ENCODE data around the gene TMEM120B.
A peak's percentile ranks its signal among the peaks of the same experiment; 100 is the strongest.

The TMEM120B gene

GRCh38 chr12:121719926-121720414 is 7.4 kb downstream of the TMEM120B start:
- TF ChIP-seq CTCF (IDR thresholded peaks at IDR 0.05; ENCODE audit: low read length, missing control alignments) = no peak
- peak; percentile 84 for DNase-seq (ENCODE audit: low read depth)
- H3K4me3 ChIP-seq (replicated peaks; ENCODE audit: low read depth, low read length) = no peak overlapping the region

GRCh38 chr12:121720762-121721161 is 8.2 kb downstream of the TMEM120B start:
- DNase-seq (ENCODE audit: low read depth) = no peak
- no peak for TF ChIP-seq CTCF (IDR thresholded peaks at IDR 0.05; ENCODE audit: low read length, missing control alignments)
- no peak overlapping the region for H3K4me3 ChIP-seq (replicated peaks; ENCODE audit: low read depth, low read length)

GRCh38 chr12:121722511-121722910 is 10.0 kb downstream of the TMEM120B start:
- DNase-seq (ENCODE audit: low read depth) = no peak
- no peak overlapping the region for H3K4me3 ChIP-seq (replicated peaks; ENCODE audit: low read depth, low read length)
- no peak for TF ChIP-seq CTCF (IDR thresholded peaks at IDR 0.05; ENCODE audit: low read length, missing control alignments)

- no peak overlapping the region for H3K4me3 ChIP-seq (replicated peaks; ENCODE audit: low read depth, low read length)
- TF ChIP-seq CTCF (IDR thresholded peaks at IDR 0.05; ENCODE audit: low read length, missing control alignments) = no peak
- no peak for DNase-seq (ENCODE audit: low read depth)
These were observed 10.6 kb downstream of the TMEM120B start for GRCh38 chr12:121723200-121723599.

- DNase-seq (ENCODE audit: low read depth) = no peak
- TF ChIP-seq CTCF (IDR thresholded peaks at IDR 0.05; ENCODE audit: low read length, missing control alignments) = no peak
- H3K4me3 ChIP-seq (replicated peaks; ENCODE audit: low read depth, low read length) = no peak overlapping the region
These were observed 12.4 kb downstream of the TMEM120B start for GRCh38 chr12:121724925-121725324.

- H3K4me3 ChIP-seq (replicated peaks; ENCODE audit: low read depth, low read length) = no peak overlapping the region
- no peak for TF ChIP-seq CTCF (IDR thresholded peaks at IDR 0.05; ENCODE audit: low read length, missing control alignments)
- no peak for DNase-seq (ENCODE audit: low read depth)
These were observed 12.9 kb downstream of the TMEM120B start for GRCh38 chr12:121725423-121725822.

GRCh38 chr12:121729021-121729420 is 16.5 kb downstream of the TMEM120B start:
- H3K4me3 ChIP-seq (replicated peaks; ENCODE audit: low read depth, low read length) = no peak overlapping the region
- TF ChIP-seq CTCF (IDR thresholded peaks at IDR 0.05; ENCODE audit: low read length, missing control alignments) = no peak
- no peak for DNase-seq (ENCODE audit: low read depth)

Data from fibroblast of pulmonary artery (primary cell).